Activated naive CD8-positive, alpha-beta T cell treated with anti-CD3 and anti-CD28 coated beads, Interleukin-2, amount 50 U/mL, for 24 hours (primary cell): ENCODE results near the gene EGFR.
A peak's percentile ranks its signal among the peaks of the same experiment; 100 is the strongest.

Experiments
- ATAC-seq: fragments of 150-1000 bp; cut with Tn5 transposase; one replicate; pipeline ENCODE4 v1.10.0; 2021
- DNase-seq: peaks from one replicate; pipeline ENCODE4 v3.0.0; 2021
- H3K27ac Mint-ChIP-seq: one replicate; pipeline ENCODE4 v1.8.0; 2021; ENCODE audit warnings: mild to moderate bottlenecking, mixed read lengths
- H3K27me3 Mint-ChIP-seq: one replicate; pipeline ENCODE4 v1.8.0; 2021; ENCODE audit warnings: mixed read lengths
- H3K36me3 Mint-ChIP-seq: one replicate; pipeline ENCODE4 v1.8.0; 2021; ENCODE audit warnings: low read depth, mixed read lengths
- H3K4me1 Mint-ChIP-seq: one replicate; pipeline ENCODE4 v1.8.0; 2021; ENCODE audit warnings: mixed read lengths
- H3K4me3 Mint-ChIP-seq: one replicate; pipeline ENCODE4 v1.8.0; 2021; ENCODE audit warnings: mild to moderate bottlenecking, moderate library complexity, mixed read lengths
- H3K9me3 Mint-ChIP-seq: one replicate; pipeline ENCODE4 v1.8.0; 2021; ENCODE audit warnings: mixed read lengths

Gene EGFR

GRCh38 chr7:55250313-55250712 is 231.5 kb downstream of the EGFR start:
- peaks cover 1% of the 10 kb centered on the region for H3K4me1 Mint-ChIP-seq
- H3K27ac Mint-ChIP-seq = no peak overlapping the region
- no peak for DNase-seq
- H3K27me3 Mint-ChIP-seq = peaks cover 41% of the 10 kb centered on the region
- ATAC-seq = no peak
- H3K9me3 Mint-ChIP-seq = no peaks in the 10 kb centered on the region
- no peak overlapping the region for H3K4me3 Mint-ChIP-seq
- no peaks in the 10 kb centered on the region for H3K36me3 Mint-ChIP-seq

- Mint-ChIP-seq H3K27ac (no peak overlapping the region), H3K9me3 (no peaks in the 10 kb centered on the region), H3K4me3 (no peak overlapping the region), H3K4me1 (peaks cover 4% of the 10 kb centered on the region), H3K36me3 (no peaks in the 10 kb centered on the region), H3K27me3 (peaks cover 49% of the 10 kb centered on the region)
- no peak for ATAC-seq
- DNase-seq = no peak
Observed at GRCh38 chr7:55251313-55251712, 232.5 kb downstream of the EGFR start.

GRCh38 chr7:55251911-55252310 is 233.1 kb downstream of the EGFR start:
- H3K4me3 Mint-ChIP-seq = no peak overlapping the region
- peaks cover 55% of the 10 kb centered on the region for H3K27me3 Mint-ChIP-seq
- H3K9me3 Mint-ChIP-seq = no peaks in the 10 kb centered on the region
- H3K27ac Mint-ChIP-seq = no peak overlapping the region
- no peak for ATAC-seq
- no peak for DNase-seq
- peaks cover 4% of the 10 kb centered on the region for H3K4me1 Mint-ChIP-seq
- no peaks in the 10 kb centered on the region for H3K36me3 Mint-ChIP-seq

- DNase-seq (no peak), ATAC-seq (no peak)
- H3K27ac Mint-ChIP-seq = no peak overlapping the region
- H3K4me3 Mint-ChIP-seq = no peak overlapping the region
- no peaks in the 10 kb centered on the region for H3K9me3 Mint-ChIP-seq
- H3K4me1 Mint-ChIP-seq = peaks cover 4% of the 10 kb centered on the region
- H3K27me3 Mint-ChIP-seq = peaks cover 55% of the 10 kb centered on the region
- H3K36me3 Mint-ChIP-seq = no peaks in the 10 kb centered on the region
Observed at GRCh38 chr7:55252386-55252785, 233.6 kb downstream of the EGFR start.

GRCh38 chr7:55253188-55253587 is 234.4 kb downstream of the EGFR start:
- DNase-seq (no peak), ATAC-seq (no peak)
- H3K4me3 Mint-ChIP-seq = no peak overlapping the region
- peaks cover 55% of the 10 kb centered on the region for H3K27me3 Mint-ChIP-seq
- H3K36me3 Mint-ChIP-seq = no peaks in the 10 kb centered on the region
- no peak overlapping the region for H3K27ac Mint-ChIP-seq
- H3K4me1 Mint-ChIP-seq = peaks cover 4% of the 10 kb centered on the region
- no peaks in the 10 kb centered on the region for H3K9me3 Mint-ChIP-seq

- Mint-ChIP-seq H3K27ac (no peak overlapping the region), H3K36me3 (no peaks in the 10 kb centered on the region), H3K9me3 (no peaks in the 10 kb centered on the region), H3K4me1 (peaks cover 4% of the 10 kb centered on the region), H3K27me3 (peaks cover 55% of the 10 kb centered on the region), H3K4me3 (no peak overlapping the region)
- no peak for DNase-seq
- no peak for ATAC-seq
Observed at GRCh38 chr7:55254242-55254595, 235.4 kb downstream of the EGFR start.

GRCh38 chr7:55254596-55255495 is 236.0 kb downstream of the EGFR start:
- peaks cover 54% of the 10 kb centered on the region for H3K27me3 Mint-ChIP-seq
- H3K9me3 Mint-ChIP-seq = no peaks in the 10 kb centered on the region
- DNase-seq (peak; percentile 82), ATAC-seq (peak; percentile 73)
- peaks cover 4% of the 10 kb centered on the region for H3K4me1 Mint-ChIP-seq
- peak overlapping the region; percentile 77 for H3K4me3 Mint-ChIP-seq
- H3K36me3 Mint-ChIP-seq = no peaks in the 10 kb centered on the region
- no peak overlapping the region for H3K27ac Mint-ChIP-seq

GRCh38 chr7:55255496-55256445 is 237.0 kb downstream of the EGFR start:
- Mint-ChIP-seq H3K9me3 (no peaks in the 10 kb centered on the region), H3K36me3 (no peaks in the 10 kb centered on the region), H3K27ac (no peak overlapping the region), H3K27me3 (peaks cover 48% of the 10 kb centered on the region), H3K4me1 (peaks cover 4% of the 10 kb centered on the region), H3K4me3 (peak overlapping the region; percentile 77)
- ATAC-seq = peak; percentile 85
- DNase-seq = peak; percentile 80

GRCh38 chr7:55258631-55259030 is 239.8 kb downstream of the EGFR start:
- no peak for ATAC-seq
- Mint-ChIP-seq H3K9me3 (no peaks in the 10 kb centered on the region), H3K36me3 (no peaks in the 10 kb centered on the region), H3K27me3 (peaks cover 30% of the 10 kb centered on the region), H3K4me1 (peaks cover 4% of the 10 kb centered on the region), H3K27ac (no peak overlapping the region), H3K4me3 (no peak overlapping the region)
- no peak for DNase-seq

GRCh38 chr7:55260171-55260570 is 241.4 kb downstream of the EGFR start:
- Mint-ChIP-seq H3K4me3 (no peak overlapping the region), H3K4me1 (peaks cover 4% of the 10 kb centered on the region), H3K27me3 (peaks cover 20% of the 10 kb centered on the region), H3K27ac (no peak overlapping the region), H3K36me3 (no peaks in the 10 kb centered on the region), H3K9me3 (no peaks in the 10 kb centered on the region)
- ATAC-seq = no peak
- no peak for DNase-seq

GRCh38 chr7:55260676-55261385 is 242.0 kb downstream of the EGFR start:
- no peak overlapping the region for H3K4me3 Mint-ChIP-seq
- no peak for ATAC-seq
- H3K27me3 Mint-ChIP-seq = peaks cover 13% of the 10 kb centered on the region

More at GRCh38 chr7:55260676-55261385, 242.0 kb downstream of the EGFR start:
- Mint-ChIP-seq H3K27ac (no peak overlapping the region), H3K9me3 (no peaks in the 10 kb centered on the region), H3K36me3 (no peaks in the 10 kb centered on the region), H3K4me1 (no peaks in the 10 kb centered on the region)
- no peak for DNase-seq
